Endothelial cell of hepatic sinusoid (primary cell): Measurements from ENCODE around the gene TMTC2.

Source experiments
- in situ Hi-C: cut with HindIII; loops from 2 replicates; pipeline ENCODE4 v1.10.0; 2017; ENCODE audit warnings: low sequenced_read_pairs

TMTC2 gene

DNA sequence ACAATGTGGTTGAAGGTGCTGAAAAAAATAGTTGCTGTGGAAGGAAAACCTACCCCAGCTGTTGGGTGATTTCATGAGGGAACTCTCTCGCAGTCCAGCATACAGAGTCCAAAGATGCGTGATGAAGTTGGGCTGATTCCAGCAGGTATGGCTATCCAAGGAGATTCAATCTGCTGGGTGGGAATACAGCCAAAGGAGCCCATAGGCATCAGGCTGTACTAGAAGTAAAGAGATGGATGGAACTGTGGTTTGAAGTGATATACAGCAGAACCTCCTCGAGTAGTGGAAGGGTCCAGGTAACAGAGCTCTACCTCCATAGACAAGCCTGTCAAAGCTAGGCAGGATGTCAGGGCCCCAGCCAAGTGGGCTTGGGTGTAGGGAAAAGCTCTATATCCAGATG lies 11.5 kb upstream of the TMTC2 start:
- in situ Hi-C loops: no loop called here

DNA sequence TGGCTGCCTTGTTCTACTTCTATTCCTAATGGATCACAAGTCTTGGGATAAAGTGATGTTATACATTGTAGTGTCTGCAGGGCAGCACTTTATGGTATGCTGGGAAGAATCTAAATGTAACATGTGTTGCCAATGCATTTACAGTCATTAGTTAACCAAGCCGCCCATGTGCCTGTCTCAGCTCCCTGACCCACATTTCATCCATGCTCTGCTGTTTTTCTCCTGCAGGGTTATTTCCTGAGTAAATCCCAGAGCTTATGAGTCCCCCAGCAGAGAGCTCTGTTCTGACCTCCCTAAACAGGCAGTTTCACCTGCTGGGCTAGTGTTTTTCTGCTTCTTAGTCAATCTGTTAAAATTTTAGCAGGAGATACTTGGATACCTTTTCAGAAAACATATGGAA lies 4.4 kb upstream of the TMTC2 start:
- in situ Hi-C loops: no loop called here

- in situ Hi-C loops: no loop called here
Measured at GRCh38 chr12:82682851-82683261, 3.9 kb upstream of the TMTC2 start.

- in situ Hi-C loops: no loop called here
Measured at GRCh38 chr12:82685790-82686167, 927 bp upstream of the TMTC2 start.

- in situ Hi-C loops: no loop called here
Measured at GRCh38 chr12:82687021-82688011, 610 bp downstream of the TMTC2 start.

- in situ Hi-C loops: no loop called here
Measured at GRCh38 chr12:82688035-82688501, 1.4 kb downstream of the TMTC2 start.

- in situ Hi-C loops: no loop called here
Measured at GRCh38 chr12:82688596-82688995, 1.9 kb downstream of the TMTC2 start.

DNA sequence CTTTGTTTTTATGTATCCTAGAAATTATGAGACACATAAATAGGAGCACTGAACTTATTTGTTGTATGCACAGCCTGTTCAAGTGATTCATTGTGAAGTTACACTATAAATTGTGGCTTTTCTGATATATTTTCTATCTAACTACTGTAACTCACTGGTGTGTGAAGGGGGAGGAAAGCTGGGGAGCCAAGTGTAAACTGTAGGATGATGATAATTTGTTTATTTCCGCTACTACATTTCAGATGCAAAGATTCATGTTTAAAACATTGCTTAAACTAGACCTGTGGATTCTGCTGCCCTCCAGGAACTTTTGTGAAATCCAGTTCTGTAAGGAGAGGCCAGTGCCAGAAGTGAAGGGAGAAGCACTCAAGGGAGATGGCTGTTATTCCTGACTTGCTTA lies 3.3 kb downstream of the TMTC2 start:
- in situ Hi-C loops: no loop called here

GRCh38 chr12:82691513-82691912 lies 4.8 kb downstream of the TMTC2 start:
- in situ Hi-C loops: no loop called here

- in situ Hi-C loops: no loop called here
Measured at GRCh38 chr12:82694276-82694675, 7.6 kb downstream of the TMTC2 start.

- in situ Hi-C loops: no loop called here
Measured at GRCh38 chr12:82694970-82695369, 8.3 kb downstream of the TMTC2 start.

DNA sequence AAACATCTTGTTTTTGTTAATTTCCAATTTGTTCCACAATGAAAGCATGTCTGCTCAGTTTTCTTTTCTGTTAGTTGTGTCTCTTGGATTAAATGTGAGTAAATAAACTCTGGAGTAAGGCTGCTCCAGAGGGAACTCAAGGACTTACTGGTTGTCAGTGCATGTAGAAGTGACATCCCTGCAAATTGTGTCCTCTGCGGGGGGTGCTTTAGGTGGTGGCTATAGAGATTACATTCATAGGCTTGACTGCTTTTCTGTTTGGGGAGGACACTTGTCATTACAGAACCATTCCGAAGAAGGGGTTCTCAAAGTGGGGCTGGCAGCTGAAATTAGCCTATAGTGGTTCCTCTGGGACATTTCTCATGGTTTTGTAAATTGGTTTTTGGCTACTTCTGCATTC lies 8.8 kb downstream of the TMTC2 start:
- in situ Hi-C loops: no loop called here

DNA sequence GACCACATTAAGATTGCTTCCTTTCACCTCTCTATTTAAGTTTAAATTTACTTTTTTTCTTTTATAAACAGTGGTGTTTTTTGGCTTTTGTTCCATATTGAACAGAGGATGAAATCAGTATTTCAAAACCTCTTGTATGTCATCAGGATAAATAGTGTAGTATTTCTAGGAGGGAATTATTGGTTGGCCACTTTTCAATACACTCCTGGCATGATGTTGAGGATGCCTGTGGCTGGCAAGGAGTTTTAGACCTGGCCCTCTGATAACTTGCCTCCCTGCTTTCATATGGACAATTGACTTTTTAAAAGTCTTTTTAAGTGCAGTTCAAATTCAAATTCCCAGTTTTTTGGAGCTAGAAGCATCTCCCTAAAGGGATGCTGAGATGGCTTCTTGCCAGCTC lies 9.8 kb downstream of the TMTC2 start:
- in situ Hi-C loops: no loop called here

- in situ Hi-C loops: no loop called here
Measured at GRCh38 chr12:82698708-82699564, 12.2 kb downstream of the TMTC2 start.

DNA sequence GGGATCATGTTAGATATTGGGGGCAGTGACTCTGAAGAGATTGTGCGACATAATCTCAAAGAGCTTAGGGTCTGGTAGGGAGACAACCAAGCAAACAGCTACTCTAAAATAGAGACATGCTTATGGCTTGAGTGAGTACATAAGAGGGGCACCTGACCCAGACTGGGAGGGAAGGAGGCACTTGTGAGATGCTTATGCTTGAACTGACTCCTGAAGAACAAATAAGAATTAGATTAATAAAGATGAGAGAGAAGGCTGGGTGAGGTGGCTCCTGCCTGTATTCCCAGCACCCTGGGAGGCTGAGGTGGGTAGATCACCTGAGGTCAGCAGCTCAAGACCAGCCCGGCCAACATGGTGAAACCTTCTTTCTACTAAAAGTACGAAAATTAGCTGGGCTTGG lies 19.1 kb downstream of the TMTC2 start:
- in situ Hi-C loops: no loop called here

- in situ Hi-C loops: no loop called here
Measured at GRCh38 chr12:82708061-82708879, 21.6 kb downstream of the TMTC2 start.

GRCh38 chr12:82709794-82710355 lies 23.2 kb downstream of the TMTC2 start:
- in situ Hi-C loops: no loop called here

- in situ Hi-C loops: no loop called here
Measured at GRCh38 chr12:82710741-82711140, 24.0 kb downstream of the TMTC2 start.

GRCh38 chr12:82714427-82714826 lies 27.7 kb downstream of the TMTC2 start:
- in situ Hi-C loops: no loop called here

- in situ Hi-C loops: no loop called here
Measured at GRCh38 chr12:82721726-82722125, 35.0 kb downstream of the TMTC2 start.
